HL-60 (cell line): ENCODE measurements around the gene NFIA.

Source experiments
- DNase-seq, 2 experiments: peaks; one replicate each; pipeline ENCODE4 v3.0.0-alpha.2; 2010 to 2020; ENCODE audit warnings: low read depth in 1 of 2, low spot score in 1 of 2
- H3K27ac ChIP-seq: fragments of 250-450 bp; sonication (Bioruptor Pico); replicated peaks from 2 replicates; pipeline ENCODE4 v1.5.1; 2020; ENCODE audit warnings: mild to moderate bottlenecking, moderate library complexity
- H3K27me3 ChIP-seq: fragments of 250-450 bp; sonication (Bioruptor Pico); 2 replicates; pipeline ENCODE4 v1.5.1; 2021; ENCODE audit warnings: mild to moderate bottlenecking, moderate library complexity; ENCODE audit not compliant: insufficient read depth, poor library complexity, severe bottlenecking
- H3K4me3 ChIP-seq: replicated peaks from 2 replicates; pipeline ENCODE4 v1.5.1; 2011; ENCODE audit warnings: mild to moderate bottlenecking, control low read depth, low read length; ENCODE audit not compliant: insufficient read depth
- GABPA ChIP-seq: IDR thresholded peaks from 2 replicates; pipeline ENCODE4 v1.6.1; 2012; ENCODE audit warnings: low read depth
- POLR2AphosphoS5 ChIP-seq: IDR thresholded peaks from 2 replicates; pipeline ENCODE4 v1.6.1; 2012; ENCODE audit warnings: low read depth
- REST ChIP-seq: IDR thresholded peaks from 2 replicates; pipeline ENCODE4 v1.6.1; 2012; ENCODE audit warnings: low read depth; ENCODE audit not compliant: insufficient replicate concordance
- SPI1 ChIP-seq: IDR thresholded peaks from 2 replicates; pipeline ENCODE4 v1.6.1; 2012; ENCODE audit warnings: low read depth, mild to moderate bottlenecking, borderline replicate concordance
- TF ChIP-seq, protein P1 (sequence below): IDR thresholded peaks from one replicate; pipeline ENCODE4 v1.5.1; 2011; ENCODE audit warnings: low read length, control low read depth, inconsistent platforms; ENCODE audit not compliant: insufficient read depth

The NFIA gene

DNA sequence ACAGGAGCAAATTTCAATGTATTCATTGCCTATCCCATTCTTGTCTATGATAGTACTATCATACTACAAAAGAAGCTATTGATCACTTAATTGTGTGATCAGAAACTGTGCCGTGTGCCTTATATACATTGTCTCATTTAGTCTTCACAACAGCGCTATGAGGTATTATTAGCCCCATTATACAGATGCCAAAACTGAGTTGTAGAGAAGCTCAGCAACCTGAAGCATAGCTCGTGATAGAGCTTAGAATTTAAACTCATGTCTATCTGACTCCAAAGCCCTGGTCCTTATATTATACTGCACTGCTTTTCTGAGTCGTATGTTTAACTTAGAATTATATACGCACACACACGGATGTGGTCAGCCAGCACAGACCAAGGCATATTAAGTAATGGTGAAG lies 315.1 kb downstream of the NFIA start:
- DNase-seq: no peak
- no peak overlapping the region for H3K27ac ChIP-seq
- H3K27me3 ChIP-seq: no peaks in the 10 kb centered on the region
- H3K4me3 ChIP-seq: no peak overlapping the region
- TF ChIP-seq GABPA: no peak
- TF ChIP-seq, protein P1, sequence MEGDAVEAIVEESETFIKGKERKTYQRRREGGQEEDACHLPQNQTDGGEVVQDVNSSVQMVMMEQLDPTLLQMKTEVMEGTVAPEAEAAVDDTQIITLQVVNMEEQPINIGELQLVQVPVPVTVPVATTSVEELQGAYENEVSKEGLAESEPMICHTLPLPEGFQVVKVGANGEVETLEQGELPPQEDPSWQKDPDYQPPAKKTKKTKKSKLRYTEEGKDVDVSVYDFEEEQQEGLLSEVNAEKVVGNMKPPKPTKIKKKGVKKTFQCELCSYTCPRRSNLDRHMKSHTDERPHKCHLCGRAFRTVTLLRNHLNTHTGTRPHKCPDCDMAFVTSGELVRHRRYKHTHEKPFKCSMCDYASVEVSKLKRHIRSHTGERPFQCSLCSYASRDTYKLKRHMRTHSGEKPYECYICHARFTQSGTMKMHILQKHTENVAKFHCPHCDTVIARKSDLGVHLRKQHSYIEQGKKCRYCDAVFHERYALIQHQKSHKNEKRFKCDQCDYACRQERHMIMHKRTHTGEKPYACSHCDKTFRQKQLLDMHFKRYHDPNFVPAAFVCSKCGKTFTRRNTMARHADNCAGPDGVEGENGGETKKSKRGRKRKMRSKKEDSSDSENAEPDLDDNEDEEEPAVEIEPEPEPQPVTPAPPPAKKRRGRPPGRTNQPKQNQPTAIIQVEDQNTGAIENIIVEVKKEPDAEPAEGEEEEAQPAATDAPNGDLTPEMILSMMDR: no peak
- TF ChIP-seq REST: no peak
- no peak for TF ChIP-seq POLR2AphosphoS5
- no peak for TF ChIP-seq SPI1

DNA sequence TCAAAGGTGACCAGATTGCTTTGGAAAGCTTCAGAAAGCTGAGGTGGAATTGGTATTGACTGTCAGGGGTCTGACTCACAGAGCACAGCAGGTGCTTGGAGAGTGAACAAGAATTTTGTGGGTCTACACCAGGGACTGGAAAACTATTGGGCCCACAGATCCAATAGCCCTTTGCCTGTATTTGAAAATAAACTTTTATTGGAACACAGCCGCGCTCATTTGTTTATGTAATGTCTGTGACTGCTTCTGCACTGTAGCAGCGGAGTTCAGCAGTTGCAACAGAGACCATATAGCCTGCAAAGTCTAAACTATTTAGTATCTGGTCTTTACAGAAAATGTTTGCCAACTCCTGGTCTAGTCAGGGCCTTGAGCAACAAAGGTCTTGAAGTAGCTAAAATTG lies 315.6 kb downstream of the NFIA start:
- no peak for DNase-seq
- TF ChIP-seq GABPA: no peak
- TF ChIP-seq, protein P1: no peak
- no peak for TF ChIP-seq SPI1
- TF ChIP-seq POLR2AphosphoS5: no peak
- TF ChIP-seq REST: no peak
- Histone ChIP-seq H3K4me3 (no peak overlapping the region), H3K27me3 (no peaks in the 10 kb centered on the region), H3K27ac (no peak overlapping the region)

GRCh38 chr1:61399199-61399598 lies 316.8 kb downstream of the NFIA start:
- Histone ChIP-seq H3K27me3 (no peaks in the 10 kb centered on the region), H3K27ac (no peak overlapping the region), H3K4me3 (no peak overlapping the region)
- TF ChIP-seq REST (no peak), POLR2AphosphoS5 (no peak), SPI1 (no peak), GABPA (no peak)
- TF ChIP-seq, protein P1: no peak
- DNase-seq: no peak
